NCI-H2081 (cell line): ENCODE results near the gene CRIP2.

Experiments
- DNase-seq, 2 experiments: peaks; one replicate each; lab custom pipeline; 2025; lab: John Stamatoyannopoulos, UW

The CRIP2 gene

GRCh38 chr14:105445290-105445689 is 29.3 kb upstream of the CRIP2 start:
- no peak for DNase-seq

- no peak for DNase-seq
Observed at GRCh38 chr14:105445901-105446845, 28.4 kb upstream of the CRIP2 start.

GRCh38 chr14:105446971-105447370 is 27.6 kb upstream of the CRIP2 start:
- DNase-seq, result no peak

- DNase-seq, result no peak
Observed at GRCh38 chr14:105447651-105448640, 26.7 kb upstream of the CRIP2 start.

GRCh38 chr14:105448706-105449111 is 25.9 kb upstream of the CRIP2 start:
- DNase-seq, result peak; percentile 9 to 19

GRCh38 chr14:105449276-105450122 is 25.1 kb upstream of the CRIP2 start:
- no peak for DNase-seq

GRCh38 chr14:105450123-105450505 is 24.5 kb upstream of the CRIP2 start:
- no peak for DNase-seq

- DNase-seq, result no peak
Observed at GRCh38 chr14:105450864-105451720, 23.5 kb upstream of the CRIP2 start.

- no peak for DNase-seq
Observed at GRCh38 chr14:105452963-105453362, 21.7 kb upstream of the CRIP2 start.

GRCh38 chr14:105453847-105454246 is 20.8 kb upstream of the CRIP2 start:
- DNase-seq, result no peak

- DNase-seq, result no peak
Observed at GRCh38 chr14:105455086-105455640, 19.5 kb upstream of the CRIP2 start.

GRCh38 chr14:105455766-105456660 is 18.6 kb upstream of the CRIP2 start:
- DNase-seq, result no peak

GRCh38 chr14:105456736-105457617 is 17.6 kb upstream of the CRIP2 start:
- DNase-seq, result no peak

GRCh38 chr14:105458010-105458409 is 16.6 kb upstream of the CRIP2 start:
- DNase-seq, result no peak

GRCh38 chr14:105458571-105458970 is 16.1 kb upstream of the CRIP2 start:
- no peak for DNase-seq

GRCh38 chr14:105460116-105460515 is 14.5 kb upstream of the CRIP2 start:
- DNase-seq, result no peak

- no peak for DNase-seq
Observed at GRCh38 chr14:105460616-105461015, 14.0 kb upstream of the CRIP2 start.

- no peak for DNase-seq
Observed at GRCh38 chr14:105461903-105462302, 12.7 kb upstream of the CRIP2 start.
